ENCODE measurements around the gene CTNNBL1.

The CTNNBL1 gene

GRCh38 chr20:37885593-37886503, 192.0 kb downstream of the CTNNBL1 start:
- no peak for DNase-seq

GRCh38 chr20:37886851-37887297, 193.0 kb downstream of the CTNNBL1 start:
- no peak for DNase-seq

- DNase-seq, result no peak
These were observed 194.8 kb downstream of the CTNNBL1 start for GRCh38 chr20:37888641-37889040.

- DNase-seq, result no peak
These were observed 196.3 kb downstream of the CTNNBL1 start for GRCh38 chr20:37890108-37890507.

GRCh38 chr20:37890643-37891042, 196.8 kb downstream of the CTNNBL1 start:
- DNase-seq, result no peak

- DNase-seq, result no peak
These were observed 198.2 kb downstream of the CTNNBL1 start for GRCh38 chr20:37892001-37892400.

GRCh38 chr20:37893566-37894241, 199.9 kb downstream of the CTNNBL1 start:
- no peak for DNase-seq

GRCh38 chr20:37894454-37894853, 200.6 kb downstream of the CTNNBL1 start:
- no peak for DNase-seq

GRCh38 chr20:37895166-37895565, 201.3 kb downstream of the CTNNBL1 start:
- no peak for DNase-seq

- DNase-seq, result no peak
These were observed 203.2 kb downstream of the CTNNBL1 start for GRCh38 chr20:37896932-37897548.

- DNase-seq, result no peak
These were observed 204.6 kb downstream of the CTNNBL1 start for GRCh38 chr20:37898233-37899104.

GRCh38 chr20:37899105-37900045, 205.5 kb downstream of the CTNNBL1 start:
- DNase-seq, result no peak

GRCh38 chr20:37901240-37901639, 207.4 kb downstream of the CTNNBL1 start:
- DNase-seq, result no peak

- peak; percentile 46 for DNase-seq
These were observed 208.0 kb downstream of the CTNNBL1 start for GRCh38 chr20:37901654-37902503.

GRCh38 chr20:37902504-37903313, 208.9 kb downstream of the CTNNBL1 start, which contains the start of gene VSTM2L:
Gene VSTM2L, plus strand, starts transcription at chr20:37903127. Its CDS starts 224 bp downstream, at chr20:37903351.
- DNase-seq, result no peak

- no peak for DNase-seq
These were observed 209.6 kb downstream of the CTNNBL1 start for GRCh38 chr20:37903317-37904007.

- DNase-seq, result no peak
These were observed 210.3 kb downstream of the CTNNBL1 start for GRCh38 chr20:37904008-37904642.

GRCh38 chr20:37904845-37905373, 211.1 kb downstream of the CTNNBL1 start:
- no peak for DNase-seq

Measured in left hindlimb (tissue), 1 donor.